GM18505 (cell line): ENCODE measurements around the gene PLXNB1.
A peak's percentile ranks its signal among the peaks of the same experiment; 100 is the strongest.

Experiments used
- ATAC-seq: cut with Tn5 transposase; IDR thresholded peaks from one replicate; pipeline ENCODE4 v1.9.1; 2021; ENCODE audit not compliant: unreplicated experiment
- POLR2A ChIP-seq: IDR thresholded peaks from 4 replicates; pipeline ENCODE4 v1.6.1; 2011; ENCODE audit warnings: borderline replicate concordance; ENCODE audit not compliant: insufficient read depth, insufficient read length; ENCODE audit errors: extremely low read depth

PLXNB1 gene

GRCh38 chr3:48459331-48459730 lies 29.4 kb upstream of the PLXNB1 start:
- TF ChIP-seq POLR2A: no peak
- ATAC-seq: no peak

GRCh38 chr3:48456456-48456855 lies 26.6 kb upstream of the PLXNB1 start:
- ATAC-seq: no peak

GRCh38 chr3:48451270-48451669 lies 21.4 kb upstream of the PLXNB1 start:
- ATAC-seq: no peak
- no peak for TF ChIP-seq POLR2A

More at GRCh38 chr3:48456456-48456855, 26.6 kb upstream of the PLXNB1 start:
- no peak for TF ChIP-seq POLR2A

GRCh38 chr3:48446425-48447193 lies 16.7 kb upstream of the PLXNB1 start, which contains the start of gene ATRIP:
TSS of gene ATRIP (plus strand) at chr3:48446737. CDS start at chr3:48446846, 109 bp downstream.
- TF ChIP-seq POLR2A: peak; percentile 95
- peak; percentile 90 for ATAC-seq

- TF ChIP-seq POLR2A: no peak
- ATAC-seq: no peak
Measured at GRCh38 chr3:48446043-48446424, 16.1 kb upstream of the PLXNB1 start.

GRCh38 chr3:48445277-48445882 lies 15.5 kb upstream of the PLXNB1 start:
- no peak for ATAC-seq
- TF ChIP-seq POLR2A: no peak

- no peak for TF ChIP-seq POLR2A
- ATAC-seq: no peak
Measured at GRCh38 chr3:48441940-48442339, 12.1 kb upstream of the PLXNB1 start.

- no peak for ATAC-seq
- TF ChIP-seq POLR2A: no peak
Measured at GRCh38 chr3:48440590-48440958, 10.7 kb upstream of the PLXNB1 start.

GRCh38 chr3:48439820-48440589 lies 10.1 kb upstream of the PLXNB1 start, which contains the start of the genes CCDC51 and TMA7:
TSS of gene CCDC51 (minus strand) at chr3:48440119. CDS start at chr3:48435128, 4,991 bp downstream.
TSS of gene TMA7 (plus strand) at chr3:48440257. CDS start at chr3:48440297, 40 bp downstream.
- TF ChIP-seq POLR2A: peak; percentile 76
- ATAC-seq: peak; percentile 90

GRCh38 chr3:48437812-48438211 lies 7.9 kb upstream of the PLXNB1 start:
- no peak for TF ChIP-seq POLR2A
- no peak for ATAC-seq

- no peak for ATAC-seq
- TF ChIP-seq POLR2A: no peak
Measured at GRCh38 chr3:48436855-48437254, 7.0 kb upstream of the PLXNB1 start.

GRCh38 chr3:48436477-48436787 lies 6.5 kb upstream of the PLXNB1 start:
- no peak for ATAC-seq

GRCh38 chr3:48435774-48436476 lies 6.0 kb upstream of the PLXNB1 start:
- no peak for ATAC-seq
- no peak for TF ChIP-seq POLR2A

More at GRCh38 chr3:48436477-48436787, 6.5 kb upstream of the PLXNB1 start:
- TF ChIP-seq POLR2A: no peak
